CD14-positive monocyte (primary cell): ENCODE measurements around the gene C3orf33. TPM values are rescaled to one million over a fixed set of nuclear protein-coding genes. Genes with fewer than 3 reads are reported as not detected.

ENCODE experiments used
- DNase-seq, 3 donors: peaks; one replicate each; pipeline ENCODE4 v3.0.0-alpha.2; 2011 to 2022
- H2AFZ ChIP-seq: 2 replicates; pipeline ENCODE4 v1.6.0; 2012; ENCODE audit warnings: mild to moderate bottlenecking, low read depth, low read length, inconsistent platforms; ENCODE audit not compliant: insufficient read depth, poor library complexity, severe bottlenecking
- H3K27ac ChIP-seq, 2 donors: 1 replicate in 1 of 2; 2 replicates in 1 of 2; pipeline ENCODE4 v1.5.1; 2012 to 2013; ENCODE audit warnings: low read length in 2 of 2, control low read depth in 1 of 2, inconsistent platforms in 1 of 2, low read depth in 1 of 2, mild to moderate bottlenecking in 1 of 2
- H3K27me3 ChIP-seq, 2 donors: one replicate each; pipeline versions ENCODE4 v1.6.0 to v1.6.1; 2011 to 2013; ENCODE audit warnings: low read length in 2 of 2; ENCODE audit not compliant: control insufficient read depth in 2 of 2, insufficient read depth in 2 of 2
- H3K36me3 ChIP-seq, 2 donors: replicated peaks in 1 of 2; 1 replicate in 1 of 2; 2 replicates in 1 of 2; pipeline versions ENCODE4 v1.5.1 to v1.6.1; 2012 to 2013; ENCODE audit warnings: low read length in 2 of 2, control low read depth in 1 of 2, inconsistent platforms in 1 of 2, mild to moderate bottlenecking in 1 of 2; ENCODE audit not compliant: insufficient read depth in 2 of 2, control insufficient read depth in 1 of 2
- H3K4me1 ChIP-seq, 2 donors: 1 replicate in 1 of 2; 2 replicates in 1 of 2; pipeline versions ENCODE4 v1.5.1 to v1.6.1; 2012 to 2013; ENCODE audit warnings: low read length in 2 of 2, control low read depth in 1 of 2, inconsistent platforms in 1 of 2, mild to moderate bottlenecking in 1 of 2, moderate library complexity in 1 of 2; ENCODE audit not compliant: insufficient read depth in 2 of 2, control insufficient read depth in 1 of 2
- H3K4me2 ChIP-seq: replicated peaks from 2 replicates; pipeline ENCODE3; 2012; ENCODE audit warnings: low read length, moderate library complexity, mild to moderate bottlenecking; ENCODE audit not compliant: poor library complexity, severe bottlenecking; ENCODE audit errors: extremely low read depth
- H3K4me3 ChIP-seq, 3 experiments: fragments of 200-600 bp in 1 of 3; sonication (generic) in 1 of 3; replicated peaks in 1 of 3; 1 replicate in 2 of 3; 2 replicates in 1 of 3; pipeline ENCODE4 v1.5.1; 2011 to 2013; ENCODE audit warnings: low read length in 3 of 3, mild to moderate bottlenecking in 3 of 3, control low read depth in 2 of 3, low read depth in 2 of 3, inconsistent platforms in 1 of 3, moderate library complexity in 1 of 3
- H3K79me2 ChIP-seq: 2 replicates; pipeline ENCODE4 v1.6.0; 2012; ENCODE audit warnings: mild to moderate bottlenecking, control low read depth, inconsistent platforms, low read length, moderate library complexity; ENCODE audit not compliant: insufficient read depth
- H3K9ac ChIP-seq: 2 replicates; pipeline ENCODE4 v1.6.0; 2017; ENCODE audit warnings: low read length, mild to moderate bottlenecking; ENCODE audit not compliant: insufficient read depth, poor library complexity, severe bottlenecking
- H3K9me3 ChIP-seq, 2 donors: replicated peaks in 1 of 2; 1 replicate in 1 of 2; 2 replicates in 1 of 2; pipeline versions ENCODE4 v1.5.1 to v1.6.1; 2012 to 2013; ENCODE audit warnings: low read length in 2 of 2, control low read depth in 1 of 2; ENCODE audit not compliant: control insufficient read depth in 1 of 2, insufficient read depth in 1 of 2
- H4K20me1 ChIP-seq: 2 replicates; pipeline ENCODE4 v1.6.0; 2012; ENCODE audit warnings: mild to moderate bottlenecking, low read length, control low read depth, moderate library complexity; ENCODE audit not compliant: insufficient read depth
- H3K27ac Mint-ChIP-seq, 7 donors: one replicate each; pipeline ENCODE4 v1.8.0; 2020; ENCODE audit warnings: mild to moderate bottlenecking in 7 of 7, mixed read lengths in 7 of 7, moderate library complexity in 6 of 7, inconsistent platforms in 2 of 7
- H3K27me3 Mint-ChIP-seq, 3 donors: one replicate each; pipeline ENCODE4 v1.8.0; 2021 to 2022; ENCODE audit warnings: low read depth in 3 of 3, mild to moderate bottlenecking in 3 of 3, mixed read lengths in 3 of 3, moderate library complexity in 3 of 3, inconsistent platforms in 1 of 3
- H3K36me3 Mint-ChIP-seq, 2 donors: one replicate each; pipeline ENCODE4 v1.8.0; 2020; ENCODE audit warnings: mixed read lengths in 2 of 2, inconsistent platforms in 1 of 2, mild to moderate bottlenecking in 1 of 2
- H3K4me1 Mint-ChIP-seq: one replicate; pipeline ENCODE4 v1.8.0; 2020; ENCODE audit warnings: mild to moderate bottlenecking, mixed read lengths
- H3K4me3 Mint-ChIP-seq, 2 donors: one replicate each; pipeline ENCODE4 v1.8.0; 2020; ENCODE audit warnings: mild to moderate bottlenecking in 2 of 2, mixed read lengths in 2 of 2, moderate library complexity in 1 of 2
- H3K9me3 Mint-ChIP-seq, 7 donors: one replicate each; pipeline ENCODE4 v1.8.0; 2020 to 2022; ENCODE audit warnings: mixed read lengths in 7 of 7, mild to moderate bottlenecking in 6 of 7, moderate library complexity in 6 of 7, inconsistent platforms in 2 of 7
- WGBS: methylation state at CpG from one replicate; pipeline ENCODE4 v1.1.5; 2013; ENCODE audit warnings: missing lambda C conversion rate; ENCODE audit not compliant: insufficient coverage; 5-methylcytosine and 5-hydroxymethylcytosine counted together
- intact Hi-C, 2 donors: fragments of 100-400 bp; cut with micrococcal nuclease; formaldehyde crosslinking; loops; one replicate each; pipeline versions ENCODE4 v1.15.0 to v1.15.1; 2023
- polyA plus RNA-seq, 3 donors: library from polyadenylated mRNA; depleted of rRNA in 1 of 3; unstranded in 2 of 3; stranded (reverse) in 1 of 3; fragments of 300-500 nt in 2 of 3; fragments of >200 nt in 1 of 3; fragmentation: Illumina TruSeq in 2 of 3; gene quantifications; 1 replicate in 2 of 3; 2 replicates in 1 of 3; pipeline ENCODE4 v1.2.3, GENCODE V29; 2012 to 2021
- TF ChIP-seq, protein P1 (sequence below): fragments of 200-600 bp; IDR thresholded peaks from one replicate; pipeline ENCODE4 v1.8.0; 2022; ENCODE audit warnings: antibody characterized with exemption, mild to moderate bottlenecking

C3orf33 gene
- polyA plus RNA-seq, 3 donors: 0.34 to 0.97 (median 0.49) TPM

- no peak overlapping the region for H3K4me3 ChIP-seq
- H3K4me1 Mint-ChIP-seq: peaks cover 11% of the 10 kb centered on the region
- peaks cover 1 to 7% of the 10 kb centered on the region in 2 donors for H3K36me3 Mint-ChIP-seq
- H3K79me2 ChIP-seq: no peaks in the 10 kb centered on the region
- no peaks in the 10 kb centered on the region for H3K36me3 ChIP-seq
- H3K4me3 Mint-ChIP-seq: no peak overlapping the region
- H3K9me3 ChIP-seq: peaks cover 0 to 3% of the 10 kb centered on the region in 2 donors
- TF ChIP-seq, protein P1, sequence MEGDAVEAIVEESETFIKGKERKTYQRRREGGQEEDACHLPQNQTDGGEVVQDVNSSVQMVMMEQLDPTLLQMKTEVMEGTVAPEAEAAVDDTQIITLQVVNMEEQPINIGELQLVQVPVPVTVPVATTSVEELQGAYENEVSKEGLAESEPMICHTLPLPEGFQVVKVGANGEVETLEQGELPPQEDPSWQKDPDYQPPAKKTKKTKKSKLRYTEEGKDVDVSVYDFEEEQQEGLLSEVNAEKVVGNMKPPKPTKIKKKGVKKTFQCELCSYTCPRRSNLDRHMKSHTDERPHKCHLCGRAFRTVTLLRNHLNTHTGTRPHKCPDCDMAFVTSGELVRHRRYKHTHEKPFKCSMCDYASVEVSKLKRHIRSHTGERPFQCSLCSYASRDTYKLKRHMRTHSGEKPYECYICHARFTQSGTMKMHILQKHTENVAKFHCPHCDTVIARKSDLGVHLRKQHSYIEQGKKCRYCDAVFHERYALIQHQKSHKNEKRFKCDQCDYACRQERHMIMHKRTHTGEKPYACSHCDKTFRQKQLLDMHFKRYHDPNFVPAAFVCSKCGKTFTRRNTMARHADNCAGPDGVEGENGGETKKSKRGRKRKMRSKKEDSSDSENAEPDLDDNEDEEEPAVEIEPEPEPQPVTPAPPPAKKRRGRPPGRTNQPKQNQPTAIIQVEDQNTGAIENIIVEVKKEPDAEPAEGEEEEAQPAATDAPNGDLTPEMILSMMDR: no peak
- no peaks in the 10 kb centered on the region for H3K27me3 ChIP-seq
- no peak overlapping the region for H3K9ac ChIP-seq
- no peak overlapping the region for H3K27ac ChIP-seq
- H3K27ac Mint-ChIP-seq: no peak overlapping the region
- H4K20me1 ChIP-seq: no peaks in the 10 kb centered on the region
- H3K4me1 ChIP-seq: no peaks in the 10 kb centered on the region
- H3K4me2 ChIP-seq: no peak overlapping the region
- intact Hi-C loops: no loop called here
- H2AFZ ChIP-seq: no peak overlapping the region
- no CpG with 5 or more reads among the region's 4 CpGs for WGBS
- peaks cover 2 to 9% (median 5%) of the 10 kb centered on the region in 7 donors for H3K9me3 Mint-ChIP-seq
- H3K27me3 Mint-ChIP-seq: peaks cover 0 to 1% (median 1%) of the 10 kb centered on the region in 3 donors
- DNase-seq: no peak
Observed at GRCh38 chr3:155790272-155790925, 15.7 kb downstream of the C3orf33 start.

DNA sequence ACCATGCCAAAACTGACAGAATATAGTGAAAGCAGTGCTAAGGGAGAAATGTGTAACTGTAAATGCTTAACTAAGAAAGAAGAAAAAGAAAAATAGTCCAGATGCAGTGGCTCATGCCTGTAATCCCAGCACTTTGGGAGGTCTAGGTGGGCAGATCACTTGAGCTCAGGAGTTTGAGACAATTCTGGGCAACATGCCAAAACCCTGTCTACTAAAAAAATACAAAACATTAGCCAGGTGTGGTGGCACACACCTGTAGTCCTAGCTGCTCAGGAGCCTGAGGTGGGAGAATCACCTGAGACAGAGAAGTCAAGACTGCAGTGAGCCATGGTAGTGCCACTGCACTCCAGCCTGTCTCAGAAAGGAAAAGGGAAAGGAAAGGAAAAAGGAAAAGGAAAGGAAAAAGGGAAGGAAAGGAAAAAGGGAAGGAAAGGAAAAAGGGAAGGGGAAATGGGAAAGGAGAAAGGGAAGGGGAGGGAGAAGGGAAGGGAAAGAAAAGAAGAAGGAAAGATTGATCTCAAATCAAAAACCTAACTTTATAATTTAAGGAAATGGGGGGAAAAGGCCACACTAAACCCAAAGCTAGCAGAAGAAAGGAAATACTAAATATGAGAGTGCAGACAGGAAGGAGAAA, 20.3 kb downstream of the C3orf33 start:
- no peak overlapping the region for H3K4me3 ChIP-seq

More for the DNA sequence above, 20.3 kb downstream of the C3orf33 start:
- no peak overlapping the region for H3K4me3 Mint-ChIP-seq
- no peaks in the 10 kb centered on the region for H3K4me1 ChIP-seq
- H3K9me3 Mint-ChIP-seq: peaks cover 4 to 26% (median 23%) of the 10 kb centered on the region in 7 donors
- no peaks in the 10 kb centered on the region for H3K27me3 Mint-ChIP-seq
- TF ChIP-seq, protein P1: no peak
- DNase-seq: no peak
- H3K79me2 ChIP-seq: no peaks in the 10 kb centered on the region
- H3K36me3 Mint-ChIP-seq: peaks cover 0 to 14% of the 10 kb centered on the region in 2 donors
- H3K9ac ChIP-seq: no peak overlapping the region
- H4K20me1 ChIP-seq: no peaks in the 10 kb centered on the region
- intact Hi-C loops: no loop called here
- no peak overlapping the region for H3K27ac ChIP-seq
- H3K27ac Mint-ChIP-seq: no peak overlapping the region
- no peak overlapping the region for H2AFZ ChIP-seq
- H3K9me3 ChIP-seq: peaks cover 7 to 10% of the 10 kb centered on the region in 2 donors
- no peaks in the 10 kb centered on the region for H3K36me3 ChIP-seq
- H3K4me2 ChIP-seq: no peak overlapping the region
- H3K27me3 ChIP-seq: no peaks in the 10 kb centered on the region
- peaks cover 7% of the 10 kb centered on the region for H3K4me1 Mint-ChIP-seq
